ENCODE data around the gene ACP1. TPM values are rescaled to one million over a fixed set of nuclear protein-coding genes. Genes with fewer than 3 reads are reported as not detected.

ACP1 gene
- total RNA-seq, 1 donor from 2014 or later, result 57.9 TPM

- Histone ChIP-seq H3K9me3 (no peaks in the 10 kb centered on the region), H3K4me1 (no peaks in the 10 kb centered on the region), H3K36me3 (no peaks in the 10 kb centered on the region), H3K4me3 (no peak overlapping the region), H3K27ac (no peak overlapping the region), H3K27me3 (no peaks in the 10 kb centered on the region)
- TF ChIP-seq POLR2A (IDR thresholded peaks at IDR 0.05), result no peak
- no peak for TF ChIP-seq CTCF (IDR thresholded peaks at IDR 0.05)
- no peak for TF ChIP-seq POLR2AphosphoS5 (IDR thresholded peaks at IDR 0.05; ENCODE audit: insufficient read depth in 1 of 2, low read depth in 1 of 2)
- intact Hi-C loops (cut with DNase I), result no loop called here
- no peak for DNase-seq (ENCODE audit: extremely low spot score in 2 of 2)
These were observed 55.8 kb downstream of the ACP1 start for GRCh38 chr2:320561-320960.

- Histone ChIP-seq H3K27ac (no peak overlapping the region), H3K27me3 (no peaks in the 10 kb centered on the region), H3K36me3 (no peaks in the 10 kb centered on the region), H3K4me3 (no peak overlapping the region), H3K4me1 (no peaks in the 10 kb centered on the region), H3K9me3 (no peaks in the 10 kb centered on the region)
- TF ChIP-seq CTCF (IDR thresholded peaks at IDR 0.05), result no peak
- no peak for TF ChIP-seq POLR2A (IDR thresholded peaks at IDR 0.05)
- no peak for TF ChIP-seq POLR2AphosphoS5 (IDR thresholded peaks at IDR 0.05; ENCODE audit: insufficient read depth in 1 of 2, low read depth in 1 of 2)
- intact Hi-C loops (cut with DNase I), result no loop called here
- DNase-seq (ENCODE audit: extremely low spot score in 2 of 2), result no peak
These were observed 57.6 kb downstream of the ACP1 start for GRCh38 chr2:322326-322725.

GRCh38 chr2:323035-323434 is 58.3 kb downstream of the ACP1 start:
- intact Hi-C loops (cut with DNase I), result no loop called here
- Histone ChIP-seq H3K27me3 (no peaks in the 10 kb centered on the region), H3K4me3 (no peak overlapping the region), H3K27ac (no peak overlapping the region), H3K9me3 (no peaks in the 10 kb centered on the region), H3K4me1 (no peaks in the 10 kb centered on the region), H3K36me3 (no peaks in the 10 kb centered on the region)
- TF ChIP-seq POLR2AphosphoS5 (IDR thresholded peaks at IDR 0.05; ENCODE audit: insufficient read depth in 1 of 2, low read depth in 1 of 2) (no peak), CTCF (IDR thresholded peaks at IDR 0.05) (no peak), POLR2A (IDR thresholded peaks at IDR 0.05) (no peak)
- DNase-seq (ENCODE audit: extremely low spot score in 2 of 2), result no peak

Other genes with a start within 250 kb of the ACP1 start
- 27.3 TPM for gene FAM110C, start 218.4 kb upstream of the ACP1 start, total RNA-seq
- 32.9 TPM for gene SH3YL1, start 915 bp upstream of the ACP1 start, total RNA-seq
- gene ALKAL2, start 23.1 kb downstream of the ACP1 start, total RNA-seq, result 17.4 TPM